Spleen (tissue), 11 donors: Measurements from ENCODE around the gene LRRC4B. TPM values are rescaled to one million over a fixed set of nuclear protein-coding genes. Genes with fewer than 3 reads are reported as not detected.
"Not testable (repeated sequence)": the region's sequence is repeated elsewhere in the genome, so short reads cannot be mapped to it uniquely, and the experiment has no call there.

Experiments
- DNase-seq: peaks from one replicate; pipeline ENCODE4 v3.0.0-alpha.2; 2020
- H3K27ac ChIP-seq, 8 donors: fragments of 200-600 bp; sonication (generic) in 7 of 8; 1 replicate in 4 of 8; 2 replicates in 4 of 8; pipeline versions ENCODE4 v1.5.0 to v1.8.0; 2016 to 2021; ENCODE audit warnings: inconsistent platforms in 4 of 8, mild to moderate bottlenecking in 4 of 8, moderate library complexity in 1 of 8
- H3K27me3 ChIP-seq, 7 donors: fragments of 200-600 bp; sonication (generic) in 6 of 7; replicated peaks in 1 of 7; 1 replicate in 4 of 7; 2 replicates in 3 of 7; pipeline versions ENCODE4 v1.5.0 to v1.8.0; 2016 to 2021; ENCODE audit warnings: inconsistent platforms in 3 of 7, mild to moderate bottlenecking in 1 of 7
- H3K36me3 ChIP-seq, 6 donors: fragments of 200-600 bp; sonication (generic) in 5 of 6; 1 replicate in 4 of 6; 2 replicates in 2 of 6; pipeline versions ENCODE4 v1.5.0 to v1.8.0; 2016 to 2021; ENCODE audit warnings: inconsistent platforms in 2 of 6
- H3K4me1 ChIP-seq, 6 donors: fragments of 200-600 bp; sonication (generic) in 5 of 6; 1 replicate in 3 of 6; 2 replicates in 3 of 6; pipeline versions ENCODE4 v1.5.0 to v1.8.0; 2016 to 2021; ENCODE audit warnings: inconsistent platforms in 3 of 6
- H3K4me3 ChIP-seq, 8 donors: fragments of 200-600 bp; sonication (generic) in 7 of 8; 1 replicate in 4 of 8; 2 replicates in 4 of 8; pipeline versions ENCODE4 v1.5.0 to v1.8.0; 2016 to 2021; ENCODE audit warnings: inconsistent platforms in 4 of 8, mild to moderate bottlenecking in 4 of 8, moderate library complexity in 2 of 8
- H3K9me3 ChIP-seq, 8 donors: fragments of 200-600 bp; sonication (generic) in 7 of 8; 1 replicate in 4 of 8; 2 replicates in 4 of 8; pipeline versions ENCODE4 v1.5.0 to v1.8.0; 2016 to 2021; ENCODE audit warnings: inconsistent platforms in 4 of 8
- POLR2A ChIP-seq, 3 donors: fragments of 450-650 bp; IDR thresholded peaks; one replicate each; pipeline ENCODE4 v1.5.1; 2017; ENCODE audit warnings: antibody characterized with exemption in 3 of 3, mild to moderate bottlenecking in 1 of 3
- POLR2AphosphoS5 ChIP-seq, 3 donors: sonication (generic); formaldehyde crosslinking; IDR thresholded peaks; one replicate each; pipeline ENCODE4 v1.5.1; 2017; ENCODE audit warnings: antibody characterized with exemption in 3 of 3
- WGBS, 5 donors: extraction: QIAGEN DNeasy Blood & Tissue Kit in 3 of 5; methylation state at CpG; one replicate each; pipeline versions ENCODE4 v1.1.5 to v1.1.7; 2013 to 2018; 5-methylcytosine and 5-hydroxymethylcytosine counted together
- intact Hi-C: fragments of 100-400 bp; cut with DNase I; formaldehyde crosslinking; loops from one replicate; pipeline ENCODE4 v1.15.0; 2023; ENCODE audit warnings: low total_unique reads
- polyA plus RNA-seq, 3 donors: library from polyadenylated mRNA; stranded (reverse); fragments of 200-250 nt; gene quantifications; one replicate each; pipeline ENCODE4 v1.2.1, GENCODE V29; 2013
- total RNA-seq, 7 donors: library from RNA; depleted of rRNA in 3 of 7; stranded (reverse); fragments of >200 nt in 3 of 7; fragmentation: NEBNext Ultra II Directional in 4 of 7; extraction: Animal tissue kit (Norgen Biotek cat#: 25700) in 4 of 7; gene quantifications; one replicate each; pipeline versions ENCODE4 v1.1.0 to v1.2.1, GENCODE V29; 2016 to 2021
- TF ChIP-seq, protein P1 (sequence below), 11 experiments: fragments of 200-600 bp in 7 of 11; fragments of 450-650 bp in 4 of 11; sonication (generic) in 4 of 11; IDR thresholded peaks in 8 of 11; conservative IDR thresholded peaks in 3 of 11; 1 replicate in 7 of 11; 2 replicates in 4 of 11; pipeline versions ENCODE4 v1.4.0 to v1.8.0; 2016 to 2021; ENCODE audit warnings: antibody characterized with exemption in 11 of 11, inconsistent platforms in 4 of 11, mild to moderate bottlenecking in 1 of 11
- donor health status: healthy with polysubstance abuse.
- donor health status: DM: no; HTN: no; CAD: no; lungs with moderate emphysema.
- donor health status: DM: no; HTN: no; CAD: no.
- donor health status: Bipolar disorder and iron deficiency.
- donor health status: healthy.
- donor health status: DM: no; HTN: no; CAD: no.
- donor health status: DM: yes; HTN: yes; CAD: no.

Gene LRRC4B
- total and polyA plus RNA-seq, 10 donors: 0.20 to 2.3 (median 0.97) TPM

DNA sequence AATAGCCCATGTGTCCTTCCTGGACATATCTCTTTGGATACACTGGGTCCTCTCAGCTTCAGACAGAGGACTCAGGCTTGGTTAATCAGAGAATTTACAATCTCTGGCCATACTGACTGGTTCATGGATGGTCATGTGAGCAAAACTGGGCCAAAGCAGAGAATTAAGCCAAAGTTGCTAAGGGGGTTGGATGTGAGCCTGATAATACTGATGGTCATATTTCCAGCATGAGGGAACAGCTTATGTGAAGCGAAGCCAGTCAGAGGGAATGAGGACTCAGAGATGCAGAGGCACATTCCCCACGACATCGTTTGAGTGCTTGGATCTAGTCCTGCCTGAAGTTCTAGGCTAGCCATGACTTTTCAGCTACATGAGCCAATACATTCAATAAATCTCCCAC lies 22.0 kb upstream of the LRRC4B start:
- intact Hi-C loops: no loop called here
- TF ChIP-seq POLR2A (IDR thresholded peaks at IDR 0.05) (no peak), POLR2AphosphoS5 (IDR thresholded peaks at IDR 0.05) (no peak)
- TF ChIP-seq, protein P1, sequence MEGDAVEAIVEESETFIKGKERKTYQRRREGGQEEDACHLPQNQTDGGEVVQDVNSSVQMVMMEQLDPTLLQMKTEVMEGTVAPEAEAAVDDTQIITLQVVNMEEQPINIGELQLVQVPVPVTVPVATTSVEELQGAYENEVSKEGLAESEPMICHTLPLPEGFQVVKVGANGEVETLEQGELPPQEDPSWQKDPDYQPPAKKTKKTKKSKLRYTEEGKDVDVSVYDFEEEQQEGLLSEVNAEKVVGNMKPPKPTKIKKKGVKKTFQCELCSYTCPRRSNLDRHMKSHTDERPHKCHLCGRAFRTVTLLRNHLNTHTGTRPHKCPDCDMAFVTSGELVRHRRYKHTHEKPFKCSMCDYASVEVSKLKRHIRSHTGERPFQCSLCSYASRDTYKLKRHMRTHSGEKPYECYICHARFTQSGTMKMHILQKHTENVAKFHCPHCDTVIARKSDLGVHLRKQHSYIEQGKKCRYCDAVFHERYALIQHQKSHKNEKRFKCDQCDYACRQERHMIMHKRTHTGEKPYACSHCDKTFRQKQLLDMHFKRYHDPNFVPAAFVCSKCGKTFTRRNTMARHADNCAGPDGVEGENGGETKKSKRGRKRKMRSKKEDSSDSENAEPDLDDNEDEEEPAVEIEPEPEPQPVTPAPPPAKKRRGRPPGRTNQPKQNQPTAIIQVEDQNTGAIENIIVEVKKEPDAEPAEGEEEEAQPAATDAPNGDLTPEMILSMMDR (IDR thresholded peaks at IDR 0.05 in 8 of 11, conservative IDR thresholded peaks at IDR 0.05 in 3 of 11): no peak
- H3K9me3 ChIP-seq: no peaks in the 10 kb centered on the region
- no peak overlapping the region for H3K4me3 ChIP-seq
- no peaks in the 10 kb centered on the region for H3K4me1 ChIP-seq
- H3K27me3 ChIP-seq: peaks cover 0 to 34% (median 0%) of the 10 kb centered on the region in 7 donors
- H3K36me3 ChIP-seq: no peaks in the 10 kb centered on the region
- no peak for DNase-seq
- WGBS, 5 donors: 82 to 89% (median 87%) methylated on average over 3 of the region's 3 CpGs
- H3K27ac ChIP-seq: no peak overlapping the region

DNA sequence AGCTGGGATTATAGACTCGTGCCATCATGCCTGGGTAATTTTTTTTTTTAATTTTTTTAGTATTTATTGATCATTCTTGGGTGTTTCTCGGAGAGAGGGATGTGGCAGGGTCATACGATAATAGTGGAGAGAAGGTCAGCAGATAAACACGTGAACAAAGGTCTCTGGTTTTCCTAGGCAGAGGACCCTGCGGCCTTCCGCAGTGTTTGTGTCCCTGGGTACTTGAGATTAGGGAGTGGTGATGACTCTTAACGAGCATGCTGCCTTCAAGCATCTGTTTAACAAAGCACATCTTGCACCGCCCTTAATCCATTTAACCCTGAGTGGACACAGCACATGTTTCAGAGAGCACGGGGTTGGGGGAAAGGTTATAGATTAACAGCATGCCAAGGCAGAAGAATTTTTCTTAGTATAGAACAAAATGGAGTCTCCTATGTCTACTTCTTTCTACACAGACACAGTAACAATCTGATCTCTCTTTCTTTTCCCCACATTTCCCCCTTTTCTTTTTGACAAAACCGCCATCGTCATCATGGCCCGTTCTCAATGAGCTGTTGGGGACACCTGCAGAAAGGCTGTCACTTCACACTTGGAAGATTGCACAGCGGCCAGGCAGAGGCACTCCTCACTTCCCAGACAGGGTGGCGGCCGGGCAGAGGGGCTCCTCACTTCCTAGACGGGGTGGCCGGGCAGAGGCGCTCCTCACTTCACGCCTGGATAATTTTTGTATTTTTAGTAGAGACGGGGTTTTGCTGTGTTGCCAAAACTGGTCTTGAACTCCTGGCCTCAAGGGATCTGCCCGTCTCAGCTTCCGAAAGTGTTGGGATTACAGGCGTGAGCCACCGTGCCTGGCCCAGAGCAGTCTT lies 13.8 kb upstream of the LRRC4B start:
- H3K4me3 ChIP-seq, H3K9me3 ChIP-seq, intact Hi-C loops, H3K27ac ChIP-seq, H3K36me3 ChIP-seq, H3K4me1 ChIP-seq: not testable (repeated sequence)
- peaks cover 0 to 38% (median 0%) of the 10 kb centered on the region in 7 donors for H3K27me3 ChIP-seq
- peak; percentile 51 for DNase-seq
- 76 to 84% (median 83%) methylated on average over 21 to 24 of the region's 24 CpGs for WGBS, 5 donors

DNA sequence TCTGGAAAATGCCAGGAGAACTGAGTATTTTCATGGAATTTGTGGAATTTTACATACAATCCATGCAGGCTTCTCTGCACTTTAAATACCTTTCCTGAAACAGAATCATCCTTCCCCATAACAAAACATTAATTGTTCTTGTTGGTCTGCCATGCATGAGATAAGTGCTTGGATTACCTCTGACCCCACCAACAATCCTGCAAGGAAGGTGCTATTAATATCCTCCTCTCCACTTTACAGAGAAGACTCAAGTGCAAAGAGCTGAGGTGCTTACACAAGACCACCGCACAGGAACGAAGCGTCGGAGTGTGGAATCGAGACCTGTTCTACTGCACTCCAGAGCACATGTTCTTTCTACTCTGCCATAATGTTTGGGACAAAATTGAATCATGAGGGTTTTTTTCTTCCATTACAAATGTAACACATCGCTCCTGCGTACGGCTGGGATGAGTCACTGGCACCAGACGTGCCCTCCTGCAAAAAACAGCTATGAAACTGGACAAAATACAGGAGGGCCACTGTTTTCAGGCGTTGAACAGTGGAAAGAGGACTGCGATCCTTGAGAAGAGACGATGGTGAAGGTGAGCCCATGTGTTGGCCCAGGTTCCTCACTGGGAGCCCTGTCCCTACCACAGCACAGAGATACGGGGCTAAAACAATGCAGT lies 12.9 kb upstream of the LRRC4B start:
- peak; percentile 6 for DNase-seq

DNA sequence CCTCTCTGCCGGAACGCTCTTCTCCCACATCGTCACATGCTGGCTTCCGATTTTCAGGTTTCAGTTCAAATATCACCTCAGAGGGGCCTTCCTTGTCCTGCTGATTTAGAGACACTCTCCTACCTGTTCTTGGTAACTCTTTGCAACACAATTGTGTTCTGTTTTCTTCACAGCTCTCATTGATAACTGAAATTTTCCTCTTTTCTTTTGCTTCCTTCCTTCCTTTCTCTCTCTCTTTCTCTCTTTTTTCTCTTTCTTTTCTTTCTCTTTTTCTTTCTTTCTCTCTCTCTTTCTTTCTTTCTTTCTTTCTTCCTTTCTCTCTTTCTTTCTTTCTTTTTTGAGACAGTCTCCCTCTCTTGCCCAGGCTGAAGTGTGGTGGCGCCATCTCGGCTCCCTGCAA lies 12.0 kb upstream of the LRRC4B start:
- 89 to 97% (median 93%) methylated on average over 6 of the region's 6 CpGs for WGBS, 5 donors
- Histone ChIP-seq H3K4me3 (no peak overlapping the region), H3K36me3 (no peaks in the 10 kb centered on the region), H3K27ac (no peak overlapping the region), H3K27me3 (peaks cover 0 to 23% (median 0%) of the 10 kb centered on the region in 7 donors), H3K4me1 (no peaks in the 10 kb centered on the region), H3K9me3 (peaks cover 0 to 5% (median 0%) of the 10 kb centered on the region in 8 donors)
- no peak for DNase-seq
- intact Hi-C loops: no loop called here
- TF ChIP-seq POLR2AphosphoS5 (IDR thresholded peaks at IDR 0.05): no peak
- TF ChIP-seq, protein P1 (IDR thresholded peaks at IDR 0.05 in 8 of 11, conservative IDR thresholded peaks at IDR 0.05 in 3 of 11): no peak
- no peak for TF ChIP-seq POLR2A (IDR thresholded peaks at IDR 0.05)

More for the DNA sequence above, 12.9 kb upstream of the LRRC4B start:
- Histone ChIP-seq H3K27me3 (peaks cover 0 to 32% (median 0%) of the 10 kb centered on the region in 7 donors), H3K4me1 (no peaks in the 10 kb centered on the region), H3K27ac (no peak overlapping the region), H3K9me3 (peaks cover 0 to 5% (median 0%) of the 10 kb centered on the region in 8 donors), H3K4me3 (no peak overlapping the region), H3K36me3 (no peaks in the 10 kb centered on the region)
- intact Hi-C loops: no loop called here
- TF ChIP-seq, protein P1 (IDR thresholded peaks at IDR 0.05 in 8 of 11, conservative IDR thresholded peaks at IDR 0.05 in 3 of 11): no peak
- 76 to 92% (median 86%) methylated on average over 13 of the region's 13 CpGs for WGBS, 5 donors

DNA sequence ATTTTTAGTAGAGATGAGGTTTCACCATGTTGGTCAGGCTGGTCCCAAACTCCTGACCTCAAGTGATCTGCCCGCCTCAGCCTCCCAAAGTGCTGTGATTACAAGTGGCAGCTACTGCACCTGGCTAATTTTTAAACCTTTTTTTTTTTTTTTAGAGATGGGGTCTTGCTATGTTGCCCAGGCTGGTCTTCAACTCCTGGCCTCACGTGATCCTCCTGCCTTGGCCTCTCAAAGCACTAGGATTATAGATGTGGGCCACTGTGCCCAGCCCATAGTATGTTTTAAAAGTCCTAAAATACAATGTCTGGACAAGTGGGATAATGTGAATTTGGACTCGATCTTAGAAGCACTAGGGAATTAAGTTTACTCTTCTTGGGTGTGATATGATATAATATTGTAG lies 8.5 kb upstream of the LRRC4B start:
- intact Hi-C loops: not testable (repeated sequence)
- 69 to 84% (median 78%) methylated on average over 3 of the region's 3 CpGs; no CpG with 5 or more reads in 1 of the 5 donors for WGBS, 5 donors

More for the DNA sequence above, 8.5 kb upstream of the LRRC4B start:
- peaks cover 0 to 14% (median 0%) of the 10 kb centered on the region in 7 donors for H3K27me3 ChIP-seq
- not testable (repeated sequence) for H3K4me1 ChIP-seq, H3K27ac ChIP-seq, H3K4me3 ChIP-seq, H3K9me3 ChIP-seq, H3K36me3 ChIP-seq
- peak; percentile 17 for DNase-seq
